Bone marrow (tissue), 2 donors: Measurements from ENCODE around the gene AZIN2.

Experiments
- DNase-seq, 2 donors: peaks; one replicate each; lab custom pipeline; 2025; lab: John Stamatoyannopoulos, UW

The AZIN2 gene

DNA sequence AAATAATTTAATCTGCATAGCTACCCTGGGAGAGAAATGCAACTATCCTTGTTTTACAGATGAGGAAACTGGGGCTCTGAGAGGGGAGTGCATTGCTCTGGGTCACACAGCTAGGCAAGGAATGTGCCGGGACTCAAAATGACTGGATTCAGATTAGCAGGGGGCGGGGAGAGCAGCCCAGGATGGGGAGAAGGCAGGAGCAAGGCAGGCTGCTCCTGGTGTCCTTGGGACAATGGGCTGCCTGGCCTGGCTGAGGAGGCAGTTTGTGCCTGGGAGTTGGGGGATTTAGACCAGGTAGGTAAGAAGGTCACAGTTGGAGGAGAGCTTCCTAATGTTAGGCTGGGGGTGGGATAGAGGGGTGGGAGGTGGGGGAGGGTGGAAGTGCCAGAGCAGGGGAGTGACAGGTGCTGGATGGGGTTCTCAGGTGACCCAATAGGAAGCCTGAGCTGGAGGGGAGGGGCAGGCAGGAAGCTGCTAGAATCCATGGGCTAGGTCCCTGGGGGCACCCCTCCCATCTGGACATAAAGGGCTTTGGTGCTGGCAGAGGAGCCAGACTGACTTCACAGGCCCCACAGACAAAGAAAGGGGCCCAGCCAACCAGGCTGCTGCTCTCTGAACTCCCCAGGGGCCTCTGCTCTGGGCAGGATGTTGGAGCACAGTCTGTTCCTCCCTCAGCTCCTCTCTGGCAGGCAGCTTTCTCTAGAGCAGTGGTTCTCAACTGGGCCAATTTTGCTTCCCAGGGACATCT, 71.9 kb downstream of the AZIN2 start:
- DNase-seq = no peak

DNA sequence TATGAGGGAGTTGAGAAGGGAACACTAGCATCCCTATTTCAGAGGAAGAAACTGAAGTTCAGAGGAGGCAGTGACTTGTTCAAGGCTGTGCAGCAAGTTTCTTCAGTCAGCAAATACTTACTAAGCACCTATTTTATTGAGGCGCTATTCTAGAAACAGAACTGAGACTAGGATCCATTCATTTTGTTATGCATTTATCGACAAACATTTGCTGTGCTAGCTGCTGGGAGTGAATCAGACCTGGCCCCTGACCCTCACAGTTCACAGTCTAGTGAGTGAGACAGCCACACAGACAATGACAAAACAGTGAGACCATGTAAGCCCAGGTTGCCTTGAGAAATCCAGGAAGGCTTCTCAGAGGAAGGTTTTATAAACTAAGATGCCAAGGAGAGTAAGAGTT, 72.7 kb downstream of the AZIN2 start:
- no peak for DNase-seq

GRCh38 chr1:33155877-33156538, 75.1 kb downstream of the AZIN2 start:
- DNase-seq = no peak

DNA sequence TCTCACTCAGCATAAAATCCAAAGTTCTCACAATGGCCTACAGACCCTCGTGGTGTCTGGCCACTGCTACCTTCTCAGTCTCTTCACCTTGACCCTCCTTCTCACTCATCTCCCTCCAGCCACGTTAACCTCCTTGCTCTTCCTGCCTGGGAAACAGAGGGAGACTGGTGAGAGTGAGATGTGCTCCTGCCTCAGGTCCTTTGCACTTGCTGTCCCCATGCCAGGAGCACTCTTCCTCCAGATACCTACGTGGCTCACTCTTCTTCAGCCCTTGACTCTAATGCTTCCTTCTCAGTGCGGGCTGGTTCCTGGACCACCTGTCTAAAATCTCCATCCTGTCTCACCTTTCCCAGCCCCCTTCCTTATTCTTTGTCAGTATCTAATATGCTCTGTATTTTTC, 76.2 kb downstream of the AZIN2 start:
- DNase-seq = no peak

- DNase-seq = no peak
Measured at GRCh38 chr1:33158366-33158765, 77.4 kb downstream of the AZIN2 start.

DNA sequence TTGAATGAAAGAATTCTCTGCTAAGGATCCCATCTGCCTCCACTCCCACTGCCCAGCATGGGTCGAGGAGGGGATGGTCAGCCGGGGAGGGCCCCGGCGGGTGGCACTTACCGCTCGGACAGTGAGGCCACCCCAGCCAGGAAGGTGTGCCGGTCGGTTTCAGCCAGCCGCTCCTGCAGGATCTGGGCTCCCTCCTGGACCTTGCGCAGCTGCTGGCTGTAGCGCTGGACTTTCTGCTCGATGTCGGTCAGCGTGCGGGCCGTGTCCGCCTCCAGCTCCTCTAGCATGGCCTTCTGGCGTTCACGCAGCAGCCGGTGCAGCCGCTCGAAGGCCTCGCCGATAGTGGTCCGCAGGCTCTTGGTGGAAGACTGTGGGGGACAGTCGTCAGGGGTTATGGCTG, 78.6 kb downstream of the AZIN2 start:
- no peak for DNase-seq

- no peak for DNase-seq
Measured at GRCh38 chr1:33161061-33161681, 80.2 kb downstream of the AZIN2 start.

DNA sequence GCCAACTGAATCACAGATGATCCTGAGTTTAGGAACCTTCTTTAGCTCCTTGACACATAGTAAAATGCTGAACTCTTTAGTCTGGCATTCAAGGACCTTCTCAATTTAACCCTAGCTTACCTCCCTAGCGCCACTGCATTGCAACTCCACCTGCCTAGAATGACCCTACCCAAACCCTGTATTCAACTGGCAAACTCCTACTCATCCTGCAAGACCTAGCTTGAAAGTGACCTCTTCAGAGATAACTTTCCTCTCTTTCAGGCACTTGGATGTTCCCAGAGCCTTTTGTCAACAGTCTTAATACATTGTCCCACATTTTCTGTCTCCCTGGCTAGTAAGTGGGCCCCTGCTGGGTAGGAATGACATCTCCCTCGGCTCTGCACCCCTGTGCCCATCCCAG, 81.2 kb downstream of the AZIN2 start:
- no peak for DNase-seq

DNA sequence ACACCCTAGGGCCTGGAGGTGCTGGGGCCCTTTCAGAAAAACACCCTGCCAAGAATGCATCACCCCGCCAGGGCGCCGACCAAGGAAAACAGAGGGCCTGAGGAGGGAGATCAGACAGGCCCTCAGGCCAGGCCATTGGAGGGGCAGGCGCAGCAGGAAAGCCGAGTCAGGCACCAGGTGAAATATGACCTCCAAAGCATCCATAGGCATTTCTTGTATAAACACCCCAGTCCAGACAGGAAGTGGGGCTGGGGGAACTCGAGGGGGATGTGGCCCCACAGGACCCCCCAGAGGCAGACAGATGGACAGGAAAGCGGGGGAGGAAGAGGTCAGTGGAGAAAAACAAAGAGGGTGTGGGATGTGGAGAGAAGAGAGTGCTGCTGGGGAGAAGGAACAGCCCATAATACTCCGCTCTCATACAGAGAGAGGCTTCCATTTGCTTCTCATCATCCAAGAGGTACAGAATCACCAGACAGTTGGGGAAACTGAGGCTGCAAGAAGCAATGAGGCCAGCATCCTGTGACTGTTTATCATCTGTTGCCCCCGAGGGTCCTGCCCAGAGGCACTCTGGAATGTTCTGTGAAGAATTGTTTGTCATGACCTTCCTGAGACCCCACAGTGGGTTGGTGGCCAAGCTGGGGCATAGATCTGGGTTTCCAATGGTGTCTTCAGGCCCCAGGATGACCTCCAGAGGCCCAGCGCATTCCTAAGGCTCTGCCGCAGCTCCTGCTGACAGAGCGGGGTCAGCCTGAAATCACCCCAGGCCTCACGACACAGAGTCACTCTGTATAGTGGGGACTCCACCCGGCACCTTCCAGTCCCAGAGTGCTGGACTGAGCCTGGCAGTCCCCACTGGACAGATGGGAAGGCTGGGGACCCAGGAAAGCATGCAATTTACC, 82.9 kb downstream of the AZIN2 start:
- DNase-seq = no peak

DNA sequence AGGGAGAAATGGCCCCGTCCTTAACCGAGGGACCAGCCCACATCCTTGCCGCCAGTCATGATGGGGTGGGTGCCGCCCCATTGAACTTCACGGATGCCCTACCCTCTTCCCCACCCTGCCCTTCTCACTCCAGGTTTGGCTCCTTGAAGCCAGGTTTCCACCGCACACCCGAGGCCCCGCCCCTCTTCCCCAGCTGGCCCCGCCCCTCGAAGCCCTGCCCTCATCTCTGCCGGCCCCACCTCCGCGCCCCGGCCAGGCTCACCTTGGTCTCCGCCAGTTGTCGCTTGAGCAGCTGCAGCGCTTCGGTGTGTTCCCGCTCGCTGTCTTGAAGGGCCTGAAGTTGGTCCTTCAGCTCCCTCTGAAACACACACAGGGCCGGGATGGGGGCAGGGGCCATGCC, 84.3 kb downstream of the AZIN2 start:
- DNase-seq = no peak

DNA sequence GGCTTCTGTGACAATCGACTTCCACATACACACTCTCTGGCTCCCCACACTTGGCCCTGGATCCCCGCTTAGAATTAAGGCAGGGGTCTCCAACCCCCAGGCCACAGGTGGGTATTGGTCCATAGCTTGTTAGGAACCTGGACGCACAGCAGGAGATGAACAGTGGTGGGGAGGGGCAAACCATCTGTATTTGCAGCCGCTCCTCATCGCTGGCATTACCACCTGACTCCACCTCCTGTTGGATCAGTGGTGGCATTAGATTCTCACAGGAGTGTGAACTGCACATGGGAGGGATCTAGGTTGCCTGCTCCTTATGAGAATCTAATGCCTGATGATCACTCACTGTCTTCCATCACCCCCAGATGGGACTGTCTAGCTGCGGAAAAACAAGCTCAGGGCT, 84.9 kb downstream of the AZIN2 start:
- DNase-seq = no peak

DNA sequence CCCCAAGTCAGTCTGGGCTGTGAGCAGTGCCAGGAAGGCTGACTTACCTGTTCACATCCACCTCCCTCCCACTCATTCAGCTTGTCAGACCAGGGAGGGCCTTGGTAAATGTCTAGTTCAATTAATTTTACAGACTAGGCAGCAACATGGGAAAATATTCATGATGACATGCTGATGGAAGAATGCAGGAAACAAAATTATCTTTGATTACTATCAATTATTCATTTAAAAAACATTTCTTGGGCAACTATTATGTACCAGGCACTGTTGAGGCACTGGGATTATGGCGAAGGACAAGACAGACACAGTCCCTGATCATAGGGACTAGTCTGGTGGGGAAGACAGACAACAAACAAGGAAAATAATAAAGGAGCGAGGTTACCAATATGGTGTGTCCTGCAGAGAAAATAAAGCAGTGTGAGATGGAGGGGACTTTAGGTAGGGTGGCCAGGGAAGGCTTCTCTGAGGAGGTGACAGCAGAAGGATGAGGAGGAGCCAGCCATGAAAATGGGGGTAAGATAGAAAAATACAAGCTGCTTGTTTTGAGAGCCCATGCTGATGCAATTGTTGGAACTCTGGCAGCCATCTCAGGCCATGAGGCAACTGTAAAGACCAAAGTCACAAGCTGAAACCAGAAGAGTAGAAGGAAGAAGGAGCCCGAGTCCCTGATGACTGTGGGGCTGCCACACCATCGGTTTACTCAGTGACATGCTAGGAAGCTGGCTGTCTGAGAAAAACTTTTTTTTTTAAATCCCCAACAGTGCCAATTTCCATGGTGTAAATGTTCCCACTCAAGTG, 86.9 kb downstream of the AZIN2 start:
- no peak for DNase-seq

GRCh38 chr1:33168556-33169289, 87.8 kb downstream of the AZIN2 start:
- no peak for DNase-seq

- no peak for DNase-seq
Measured at GRCh38 chr1:33169290-33170055, 88.5 kb downstream of the AZIN2 start.
